ENCODE measurements around the gene NAALADL2. TPM values are rescaled to one million over a fixed set of nuclear protein-coding genes. Genes with fewer than 3 reads are reported as not detected.

NAALADL2 gene
- total and polyA plus RNA-seq, 2 donors (not counting 3 experiments of a cell fraction or from before 2014, with no cell fraction given), result 1.1 to 4.0 TPM

GRCh38 chr3:174931473-174932353, 72.6 kb downstream of the NAALADL2 start:
- H3K4me2 ChIP-seq (ENCODE audit: insufficient read depth, low read length), result no peak overlapping the region
- H3K27ac ChIP-seq (ENCODE audit: insufficient read depth, low read depth, low read length), result no peak overlapping the region
- intact Hi-C loops (cut with micrococcal nuclease), result no loop called here
- no TSS peak for BruUV-seq (replicated peaks)
- dilution Hi-C loops (cut with MboI; ENCODE audit: extremely low pct_ligation_motif_present, low sequenced_read_pairs), result no loop called here
- ChIA-PET CTCF (no interaction called here), POLR2A (no interaction called here)
- H3K9me3 ChIP-seq (replicated peaks; ENCODE audit: control insufficient read depth, insufficient read depth, low read length), result no peaks in the 10 kb centered on the region
- no peaks in the 10 kb centered on the region for H3K79me2 ChIP-seq (ENCODE audit: control insufficient read depth, insufficient read depth, low read length)
- H3K9ac ChIP-seq (replicated peaks; ENCODE audit: extremely low read depth, insufficient read depth, low read length), result no peak overlapping the region
- no peak overlapping the region for H3K4me3 ChIP-seq (replicated peaks in 1 of 3; ENCODE audit: insufficient read depth in 1 of 3, low read depth in 1 of 3, low read length in 3 of 3)
- DNase-seq (ENCODE audit: low read depth, low spot score) (no peak), FAIRE-seq (no peak)
- H3K36me3 ChIP-seq (ENCODE audit: control insufficient read depth in 2 of 2, extremely low read depth in 1 of 2, insufficient read depth in 2 of 2, low read length in 2 of 2), result no peaks in the 10 kb centered on the region
- no peaks in the 10 kb centered on the region for H3K4me1 ChIP-seq (ENCODE audit: control insufficient read depth, extremely low read depth, insufficient read depth, low read length)
- no peaks in the 10 kb centered on the region for H3K27me3 ChIP-seq (ENCODE audit: control insufficient read depth in 2 of 2, insufficient read depth in 2 of 2, low read length in 2 of 2)
- no peak for TF ChIP-seq FOS (IDR thresholded peaks at IDR 0.05; ENCODE audit: borderline replicate concordance, insufficient read depth, low read length)
- TF ChIP-seq CTCF (IDR thresholded peaks at IDR 0.05; ENCODE audit: extremely low read depth in 1 of 2, insufficient read depth in 1 of 2, low read depth in 1 of 2, low read length in 2 of 2), result no peak
- no peak for TF ChIP-seq MYC (IDR thresholded peaks at IDR 0.05; ENCODE audit: low read depth, low read length)
- no peak for TF ChIP-seq JUN (IDR thresholded peaks at IDR 0.05; ENCODE audit: borderline replicate concordance, insufficient read depth, insufficient read length, low read depth)
- TF ChIP-seq EZH2 (IDR thresholded peaks at IDR 0.05; ENCODE audit: borderline replicate concordance, low read depth, low read length, severe bottlenecking), result no peak
- TF ChIP-seq POLR2AphosphoS5 (IDR thresholded peaks at IDR 0.05; ENCODE audit: insufficient read depth, low read depth, low read length), result no peak
- no peak for TF ChIP-seq MAX (IDR thresholded peaks at IDR 0.05; ENCODE audit: insufficient read depth, insufficient read length)
- no peak for TF ChIP-seq GATA2 (IDR thresholded peaks at IDR 0.05; ENCODE audit: insufficient read depth, insufficient read length, low read depth, low read length)
- no peak for TF ChIP-seq POLR2A (IDR thresholded peaks at IDR 0.05; ENCODE audit: low read depth, low read length)
- no peak overlapping the region for H2AFZ ChIP-seq (ENCODE audit: low read depth, low read length)
- no peaks in the 10 kb centered on the region for H3K9me1 ChIP-seq (replicated peaks; ENCODE audit: control insufficient read depth, extremely low read depth, insufficient read depth, low read length)
- no peaks in the 10 kb centered on the region for H4K20me1 ChIP-seq (replicated peaks; ENCODE audit: control insufficient read depth, extremely low read depth, insufficient read depth, low read length)

Measured in endothelial cell of umbilical vein (primary cell).